KMS-11 (cell line): ENCODE data around the gene MEF2D.

Source experiments
- H2AFZ ChIP-seq: fragments of 200-600 bp; sonication (generic); 2 replicates; pipeline ENCODE4 v1.6.1; 2016; ENCODE audit warnings: antibody characterized with exemption, mixed run types, low read depth
- H3K27ac ChIP-seq: fragments of 200-600 bp; sonication (generic); 2 replicates; pipeline ENCODE4 v1.6.1; 2016; ENCODE audit warnings: mild to moderate bottlenecking, mixed run types
- H3K27me3 ChIP-seq: fragments of 200-600 bp; sonication (generic); 2 replicates; pipeline ENCODE4 v1.6.1; 2017; ENCODE audit warnings: mild to moderate bottlenecking, low read depth, mixed run types, moderate library complexity; ENCODE audit not compliant: insufficient read depth
- H3K36me3 ChIP-seq: fragments of 200-600 bp; sonication (generic); 2 replicates; pipeline ENCODE4 v1.6.1; 2017; ENCODE audit warnings: mild to moderate bottlenecking, mixed run types; ENCODE audit not compliant: insufficient read depth
- H3K4me1 ChIP-seq: fragments of 200-600 bp; sonication (generic); 2 replicates; pipeline ENCODE4 v1.6.1; 2016; ENCODE audit warnings: mild to moderate bottlenecking, low read depth, mixed run types; ENCODE audit not compliant: poor library complexity, severe bottlenecking
- H3K4me2 ChIP-seq: fragments of 200-600 bp; sonication (generic); 2 replicates; pipeline ENCODE4 v1.7.0; 2016; ENCODE audit warnings: mild to moderate bottlenecking, mixed run types
- H3K4me3 ChIP-seq: fragments of 200-600 bp; sonication (generic); IDR thresholded peaks from 2 replicates; pipeline ENCODE4 v1.6.1; 2017; ENCODE audit warnings: low read depth, low read length, mixed read lengths; ENCODE audit not compliant: insufficient read depth
- H3K79me2 ChIP-seq: fragments of 200-600 bp; sonication (generic); 2 replicates; pipeline ENCODE4 v1.6.1; 2016; ENCODE audit warnings: low read depth, mixed run types; ENCODE audit not compliant: insufficient read depth
- H3K9ac ChIP-seq: fragments of 200-600 bp; sonication (generic); 2 replicates; pipeline ENCODE4 v1.6.1; 2016; ENCODE audit warnings: mild to moderate bottlenecking, mixed run types
- H4K20me1 ChIP-seq: fragments of 200-600 bp; sonication (generic); 2 replicates; pipeline ENCODE4 v1.6.1; 2016; ENCODE audit warnings: mild to moderate bottlenecking, mixed run types; ENCODE audit not compliant: insufficient read depth
- TF ChIP-seq, protein P1 (sequence below): fragments of 200-600 bp; sonication (generic); conservative IDR thresholded peaks from 2 replicates; pipeline ENCODE4 v1.6.1; 2017; ENCODE audit warnings: low read depth, mild to moderate bottlenecking, antibody characterized with exemption, low read length, moderate library complexity, mixed read lengths

Gene MEF2D

DNA sequence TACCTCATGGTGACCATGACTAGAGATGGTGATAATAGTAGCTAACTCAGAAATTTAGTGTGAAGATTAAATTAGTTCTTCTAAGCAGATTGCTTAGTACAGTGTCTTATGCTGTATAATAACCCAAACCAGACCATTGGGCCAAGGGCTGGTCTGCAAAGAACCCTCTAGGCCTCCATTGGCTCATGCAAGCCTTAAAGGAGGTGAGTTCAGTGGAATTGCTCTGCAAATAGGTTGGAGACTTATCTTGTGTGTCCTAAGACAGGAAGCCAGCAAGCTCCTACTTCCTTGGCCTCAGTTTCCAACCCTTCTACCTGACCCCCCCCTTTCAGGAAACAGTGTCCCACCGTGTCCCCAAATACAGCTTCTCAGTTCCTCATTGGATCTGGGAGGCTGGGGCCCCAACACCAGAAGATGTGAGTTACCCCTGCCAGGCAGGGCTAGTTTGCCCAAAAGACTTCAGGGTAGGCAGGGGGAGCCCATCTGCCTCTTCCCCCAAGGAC lies 1.9 kb upstream of the MEF2D start:
- Histone ChIP-seq H4K20me1 (no peaks in the 10 kb centered on the region; the same call in 1 of the 2 replicates), H3K4me1 (peaks cover 71% of the 10 kb centered on the region), H3K27ac (peak overlapping the region; percentile 10; the same call in 1 of the 2 replicates), H3K79me2 (peaks cover 30% of the 10 kb centered on the region), H3K27me3 (no peaks in the 10 kb centered on the region), H3K4me2 (peak overlapping the region; percentile 96; the same call in 1 of the 2 replicates), H2AFZ (no peak overlapping the region; the same call in 1 of the 2 replicates), H3K36me3 (no peaks in the 10 kb centered on the region; the same call in 1 of the 2 replicates), H3K4me3 (no peak overlapping the region), H3K9ac (no peak overlapping the region)
- TF ChIP-seq, protein P1, sequence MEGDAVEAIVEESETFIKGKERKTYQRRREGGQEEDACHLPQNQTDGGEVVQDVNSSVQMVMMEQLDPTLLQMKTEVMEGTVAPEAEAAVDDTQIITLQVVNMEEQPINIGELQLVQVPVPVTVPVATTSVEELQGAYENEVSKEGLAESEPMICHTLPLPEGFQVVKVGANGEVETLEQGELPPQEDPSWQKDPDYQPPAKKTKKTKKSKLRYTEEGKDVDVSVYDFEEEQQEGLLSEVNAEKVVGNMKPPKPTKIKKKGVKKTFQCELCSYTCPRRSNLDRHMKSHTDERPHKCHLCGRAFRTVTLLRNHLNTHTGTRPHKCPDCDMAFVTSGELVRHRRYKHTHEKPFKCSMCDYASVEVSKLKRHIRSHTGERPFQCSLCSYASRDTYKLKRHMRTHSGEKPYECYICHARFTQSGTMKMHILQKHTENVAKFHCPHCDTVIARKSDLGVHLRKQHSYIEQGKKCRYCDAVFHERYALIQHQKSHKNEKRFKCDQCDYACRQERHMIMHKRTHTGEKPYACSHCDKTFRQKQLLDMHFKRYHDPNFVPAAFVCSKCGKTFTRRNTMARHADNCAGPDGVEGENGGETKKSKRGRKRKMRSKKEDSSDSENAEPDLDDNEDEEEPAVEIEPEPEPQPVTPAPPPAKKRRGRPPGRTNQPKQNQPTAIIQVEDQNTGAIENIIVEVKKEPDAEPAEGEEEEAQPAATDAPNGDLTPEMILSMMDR: no peak

DNA sequence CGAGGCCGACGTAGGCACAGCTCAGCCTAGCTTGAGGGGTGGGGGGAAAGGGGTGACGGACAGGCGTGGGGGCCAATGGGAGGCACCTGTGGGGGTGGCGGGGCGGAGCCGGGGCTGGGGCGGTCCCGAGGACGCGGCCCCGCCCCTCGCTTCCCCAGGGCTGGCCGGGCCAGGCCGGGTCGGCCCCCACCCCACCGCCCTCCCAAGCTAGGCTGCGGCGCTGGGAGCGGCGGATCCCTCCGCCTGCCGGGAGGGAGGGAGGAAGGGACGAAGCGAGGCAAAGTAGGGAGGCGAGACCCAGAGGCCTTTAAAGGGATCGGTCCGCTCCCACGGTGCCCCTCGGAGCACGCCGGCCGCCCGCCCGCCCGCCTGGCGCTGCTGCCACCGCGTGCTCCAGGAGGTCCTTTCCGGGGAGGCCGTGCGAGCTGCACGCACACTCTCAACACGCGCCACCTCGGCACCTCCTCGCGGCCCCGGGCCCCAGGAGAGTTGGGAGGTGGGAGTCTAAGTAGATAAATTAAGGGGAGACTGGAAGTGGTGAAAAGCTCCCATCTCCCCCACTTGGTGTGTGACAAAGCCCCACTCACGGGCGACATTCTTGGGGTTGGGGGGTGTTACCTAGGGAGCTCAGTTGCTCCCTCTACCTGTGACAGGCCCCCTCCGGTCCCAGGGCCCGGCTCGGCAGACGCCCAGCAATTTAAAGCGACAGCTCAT lies 375 bp upstream of the MEF2D start:
- Histone ChIP-seq H3K9ac (peak overlapping the region; percentile 97), H3K79me2 (peaks cover 44% of the 10 kb centered on the region), H3K27me3 (no peaks in the 10 kb centered on the region), H3K4me2 (peak overlapping the region; percentile 96), H2AFZ (peak overlapping the region; percentile 61), H3K36me3 (no peaks in the 10 kb centered on the region; the same call in 1 of the 2 replicates), H3K4me1 (peaks cover 73% of the 10 kb centered on the region), H4K20me1 (no peaks in the 10 kb centered on the region; the same call in 1 of the 2 replicates), H3K4me3 (peak overlapping the region; percentile 97), H3K27ac (peak overlapping the region; percentile 94)
- TF ChIP-seq, protein P1: peak; percentile 98

DNA sequence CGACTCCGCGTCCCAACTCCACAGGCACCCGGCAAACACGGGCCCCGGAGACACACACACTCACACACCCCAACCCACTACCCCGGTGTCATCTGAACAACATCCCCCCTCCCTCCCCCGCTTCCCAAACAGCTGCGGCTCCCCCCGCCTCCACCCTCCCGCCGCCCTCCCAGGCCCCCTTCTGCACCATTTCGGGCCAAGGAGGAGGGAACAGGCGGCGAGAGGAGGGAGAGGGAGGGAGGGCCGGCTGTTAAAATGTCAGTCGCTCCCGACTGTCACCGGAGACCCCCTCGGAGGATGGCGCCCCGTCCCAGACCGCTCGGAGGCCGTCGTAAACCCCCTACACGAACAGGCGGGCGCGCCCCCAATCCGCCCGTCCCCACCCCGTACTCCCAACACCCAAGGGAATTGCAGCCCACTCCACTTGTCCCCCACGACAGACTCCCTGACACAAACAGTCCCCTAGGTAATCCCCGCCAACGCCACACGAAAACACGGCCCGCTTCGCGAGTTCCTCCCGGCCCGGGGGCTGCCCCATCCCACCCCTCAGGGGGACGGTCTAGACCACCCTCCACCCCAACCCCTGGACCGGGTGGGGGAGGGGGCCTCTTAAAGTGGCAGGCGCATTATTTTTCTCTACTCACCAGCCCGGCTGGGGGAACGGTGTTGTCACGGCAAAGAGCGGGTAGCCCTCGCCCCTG lies 583 bp downstream of the MEF2D start:
- Histone ChIP-seq H3K4me2 (peak overlapping the region; percentile 99), H4K20me1 (no peaks in the 10 kb centered on the region; the same call in 1 of the 2 replicates), H3K36me3 (no peaks in the 10 kb centered on the region; the same call in 1 of the 2 replicates), H3K27ac (peak overlapping the region; percentile 94), H3K27me3 (no peaks in the 10 kb centered on the region), H3K9ac (peak overlapping the region; percentile 97), H3K4me3 (peak overlapping the region; percentile 96), H2AFZ (peak overlapping the region; percentile 12), H3K79me2 (peaks cover 54% of the 10 kb centered on the region), H3K4me1 (peaks cover 76% of the 10 kb centered on the region)
- TF ChIP-seq, protein P1: no peak

DNA sequence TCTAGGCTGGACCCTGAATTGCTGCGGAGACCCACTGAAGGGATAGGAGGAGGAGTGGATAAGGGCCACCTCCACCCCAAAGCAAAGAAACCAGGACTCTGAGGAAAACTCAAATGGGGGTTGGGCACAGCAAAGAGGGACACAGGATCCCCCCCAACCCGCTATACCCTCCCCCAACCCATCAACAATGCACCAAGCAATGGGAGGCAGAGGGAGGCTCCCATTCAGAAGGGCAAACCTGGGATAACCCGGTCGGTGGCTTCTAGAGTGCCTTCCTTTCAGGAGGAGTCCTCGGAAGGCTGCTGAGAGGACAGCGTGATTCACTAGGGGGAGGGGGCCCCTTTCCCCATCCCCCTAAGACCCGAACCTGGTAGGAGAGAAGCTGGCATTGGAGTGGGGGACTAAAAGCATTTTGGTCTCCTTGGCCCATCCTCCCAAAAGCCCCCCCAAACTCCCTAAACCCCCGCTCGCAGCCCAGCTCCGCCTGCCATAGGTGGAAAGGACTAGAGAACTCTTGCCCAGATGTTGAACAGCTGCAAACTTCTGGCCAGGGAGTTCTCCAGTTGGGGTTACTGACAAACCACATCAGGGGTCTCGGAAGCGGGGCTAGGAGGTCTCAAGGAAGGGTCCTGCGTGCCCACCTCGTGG lies 1.3 kb downstream of the MEF2D start:
- H3K4me1 ChIP-seq: peaks cover 78% of the 10 kb centered on the region
- H3K4me2 ChIP-seq: peak overlapping the region; percentile 99
- H3K27ac ChIP-seq: peak overlapping the region; percentile 70; the same call in 1 of the 2 replicates
- peaks cover 61% of the 10 kb centered on the region for H3K79me2 ChIP-seq
- H3K27me3 ChIP-seq: no peaks in the 10 kb centered on the region
- H3K36me3 ChIP-seq: no peaks in the 10 kb centered on the region; the same call in 1 of the 2 replicates
- peak overlapping the region; percentile 96 for H3K4me3 ChIP-seq
- TF ChIP-seq, protein P1: no peak
- no peaks in the 10 kb centered on the region; the same call in 1 of the 2 replicates for H4K20me1 ChIP-seq
- no peak overlapping the region for H2AFZ ChIP-seq
- peak overlapping the region; percentile 97 for H3K9ac ChIP-seq
